LNCaP clone FGC (cell line): ENCODE measurements around the gene WIF1.

ENCODE experiments used
- DNase-seq: peaks from one replicate; pipeline ENCODE4 v3.0.0-alpha.2; 2011; ENCODE audit warnings: low read depth
- H3K4me3 ChIP-seq: 2 replicates; pipeline ENCODE4 v1.5.1; 2011; ENCODE audit warnings: mild to moderate bottlenecking, low read depth, low read length, control low read depth
- TF ChIP-seq, protein P1 (sequence below): IDR thresholded peaks from 2 replicates; pipeline ENCODE4 v1.5.1; 2012; ENCODE audit warnings: mild to moderate bottlenecking; ENCODE audit not compliant: control insufficient read depth, insufficient read depth; ENCODE audit errors: extremely low read depth

The WIF1 gene

DNA sequence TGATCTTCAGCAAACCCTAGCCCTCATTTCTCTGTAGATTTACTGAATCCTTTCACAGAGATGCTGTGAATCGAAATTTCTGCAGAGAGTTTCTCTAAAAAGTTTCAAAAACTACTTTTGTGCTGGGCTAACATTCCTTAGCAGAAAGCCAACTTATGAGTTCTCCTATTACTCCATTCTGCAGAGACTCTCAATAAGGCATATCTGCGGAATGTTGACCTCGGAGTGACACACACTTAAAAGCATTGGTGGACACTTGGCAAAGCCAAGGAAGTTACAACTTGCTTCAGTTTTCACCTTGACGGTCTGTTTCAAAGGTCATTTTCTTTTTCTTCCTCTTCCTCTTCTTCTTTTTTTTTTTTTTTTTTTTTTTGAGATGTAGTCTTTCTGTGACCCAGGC lies 75.8 kb downstream of the WIF1 start:
- TF ChIP-seq, protein P1, sequence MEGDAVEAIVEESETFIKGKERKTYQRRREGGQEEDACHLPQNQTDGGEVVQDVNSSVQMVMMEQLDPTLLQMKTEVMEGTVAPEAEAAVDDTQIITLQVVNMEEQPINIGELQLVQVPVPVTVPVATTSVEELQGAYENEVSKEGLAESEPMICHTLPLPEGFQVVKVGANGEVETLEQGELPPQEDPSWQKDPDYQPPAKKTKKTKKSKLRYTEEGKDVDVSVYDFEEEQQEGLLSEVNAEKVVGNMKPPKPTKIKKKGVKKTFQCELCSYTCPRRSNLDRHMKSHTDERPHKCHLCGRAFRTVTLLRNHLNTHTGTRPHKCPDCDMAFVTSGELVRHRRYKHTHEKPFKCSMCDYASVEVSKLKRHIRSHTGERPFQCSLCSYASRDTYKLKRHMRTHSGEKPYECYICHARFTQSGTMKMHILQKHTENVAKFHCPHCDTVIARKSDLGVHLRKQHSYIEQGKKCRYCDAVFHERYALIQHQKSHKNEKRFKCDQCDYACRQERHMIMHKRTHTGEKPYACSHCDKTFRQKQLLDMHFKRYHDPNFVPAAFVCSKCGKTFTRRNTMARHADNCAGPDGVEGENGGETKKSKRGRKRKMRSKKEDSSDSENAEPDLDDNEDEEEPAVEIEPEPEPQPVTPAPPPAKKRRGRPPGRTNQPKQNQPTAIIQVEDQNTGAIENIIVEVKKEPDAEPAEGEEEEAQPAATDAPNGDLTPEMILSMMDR = no peak
- DNase-seq = no peak
- no peak overlapping the region for H3K4me3 ChIP-seq

- DNase-seq = no peak
- TF ChIP-seq, protein P1 = no peak
- no peak overlapping the region for H3K4me3 ChIP-seq
Observed at GRCh38 chr12:65039301-65039700, 81.8 kb downstream of the WIF1 start.

GRCh38 chr12:65025136-65025535 lies 96.0 kb downstream of the WIF1 start:
- DNase-seq = no peak

GRCh38 chr12:65023485-65023884 lies 97.6 kb downstream of the WIF1 start:
- TF ChIP-seq, protein P1 = no peak
- H3K4me3 ChIP-seq = no peak overlapping the region
- DNase-seq = no peak

More at GRCh38 chr12:65025136-65025535, 96.0 kb downstream of the WIF1 start:
- TF ChIP-seq, protein P1 = no peak
- H3K4me3 ChIP-seq = no peak overlapping the region

- TF ChIP-seq, protein P1 = no peak
- peak; percentile 46 for DNase-seq
- H3K4me3 ChIP-seq = no peak overlapping the region
Observed at GRCh38 chr12:65022960-65023359, 98.1 kb downstream of the WIF1 start.

DNA sequence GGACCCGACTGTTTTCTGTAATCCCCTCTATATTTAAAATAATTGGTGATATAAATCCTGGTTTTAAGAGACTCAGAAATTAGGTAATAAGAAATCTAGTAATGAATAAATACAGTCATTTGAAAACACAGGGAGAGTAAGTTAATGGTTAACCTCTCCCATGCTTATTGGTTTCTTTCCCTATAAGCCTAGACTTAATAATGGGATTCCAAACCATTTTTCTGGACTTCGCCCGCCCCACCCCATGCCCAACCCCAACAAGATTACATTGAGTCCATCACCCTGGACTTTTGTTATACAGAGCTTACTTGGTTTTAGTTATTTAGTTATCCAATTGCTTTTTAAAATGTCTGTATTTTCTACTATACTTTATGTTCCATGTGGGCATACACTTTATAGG lies 98.7 kb downstream of the WIF1 start:
- TF ChIP-seq, protein P1 = no peak
- no peak overlapping the region for H3K4me3 ChIP-seq
- no peak for DNase-seq

DNA sequence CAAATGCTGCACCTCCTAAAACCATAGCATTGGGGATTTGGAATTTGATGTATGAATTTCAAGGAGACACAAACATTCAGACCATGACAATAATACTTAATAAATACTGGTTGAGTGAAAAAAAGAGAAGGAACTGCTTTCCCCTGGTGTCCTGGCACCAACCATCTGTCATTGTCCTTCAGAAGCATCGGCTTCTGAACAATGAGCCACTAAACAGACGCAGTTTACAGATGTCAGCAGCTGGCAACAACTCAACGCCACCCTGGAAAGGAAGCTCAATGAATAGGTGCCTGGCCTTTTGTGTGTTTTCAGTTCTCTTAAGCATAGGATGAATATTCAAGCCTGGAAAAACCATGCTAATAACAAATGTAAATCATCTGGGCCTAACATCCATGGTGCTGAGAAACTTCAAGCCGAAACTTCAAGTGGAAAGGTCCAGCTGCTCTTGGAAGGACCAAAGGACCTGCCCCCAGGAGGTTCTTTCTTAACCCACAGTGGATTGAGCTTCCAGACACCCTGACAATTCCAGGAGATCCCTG lies 101.3 kb downstream of the WIF1 start:
- no peak for DNase-seq
- H3K4me3 ChIP-seq = no peak overlapping the region
- TF ChIP-seq, protein P1 = no peak
